Measurements from ENCODE around the gene TENT5C.

The TENT5C gene

DNA sequence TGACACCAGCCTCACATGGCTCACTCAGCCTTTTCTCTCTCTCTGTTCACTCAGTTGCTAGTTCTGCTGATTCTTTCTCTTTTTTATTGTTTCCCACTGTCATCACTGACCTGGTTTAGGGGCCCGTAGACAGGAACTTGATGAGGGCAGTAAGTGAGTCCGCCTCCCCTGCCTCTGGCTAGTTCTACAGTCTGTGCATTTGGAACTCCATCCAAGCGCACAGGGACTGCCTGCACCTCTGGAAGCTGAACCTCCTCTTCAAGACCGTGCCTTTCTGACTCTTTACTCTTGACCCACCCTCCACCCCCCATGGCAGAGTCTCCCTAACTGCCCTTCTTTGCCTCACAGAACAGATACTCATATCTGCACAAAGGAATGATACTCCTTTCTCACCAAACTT lies 4.2 kb downstream of the TENT5C start:
- ATAC-seq, result no peak
- TF ChIP-seq PPARA (CRISPR knock-in tag; IDR thresholded peaks at IDR 0.05; ENCODE audit: borderline replicate concordance), result no peak
- TF ChIP-seq ZC3H10 (CRISPR knock-in tag; IDR thresholded peaks at IDR 0.05), result no peak
- TF ChIP-seq, protein P1, sequence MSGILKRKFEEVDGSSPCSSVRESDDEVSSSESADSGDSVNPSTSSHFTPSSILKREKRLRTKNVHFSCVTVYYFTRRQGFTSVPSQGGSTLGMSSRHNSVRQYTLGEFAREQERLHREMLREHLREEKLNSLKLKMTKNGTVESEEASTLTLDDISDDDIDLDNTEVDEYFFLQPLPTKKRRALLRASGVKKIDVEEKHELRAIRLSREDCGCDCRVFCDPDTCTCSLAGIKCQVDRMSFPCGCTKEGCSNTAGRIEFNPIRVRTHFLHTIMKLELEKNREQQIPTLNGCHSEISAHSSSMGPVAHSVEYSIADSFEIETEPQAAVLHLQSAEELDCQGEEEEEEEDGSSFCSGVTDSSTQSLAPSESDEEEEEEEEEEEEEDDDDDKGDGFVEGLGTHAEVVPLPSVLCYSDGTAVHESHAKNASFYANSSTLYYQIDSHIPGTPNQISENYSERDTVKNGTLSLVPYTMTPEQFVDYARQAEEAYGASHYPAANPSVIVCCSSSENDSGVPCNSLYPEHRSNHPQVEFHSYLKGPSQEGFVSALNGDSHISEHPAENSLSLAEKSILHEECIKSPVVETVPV (CRISPR knock-in tag; IDR thresholded peaks at IDR 0.05), result no peak
- no peak for TF ChIP-seq BACH2 (CRISPR knock-in tag; IDR thresholded peaks at IDR 0.05; ENCODE audit: borderline replicate concordance)

DNA sequence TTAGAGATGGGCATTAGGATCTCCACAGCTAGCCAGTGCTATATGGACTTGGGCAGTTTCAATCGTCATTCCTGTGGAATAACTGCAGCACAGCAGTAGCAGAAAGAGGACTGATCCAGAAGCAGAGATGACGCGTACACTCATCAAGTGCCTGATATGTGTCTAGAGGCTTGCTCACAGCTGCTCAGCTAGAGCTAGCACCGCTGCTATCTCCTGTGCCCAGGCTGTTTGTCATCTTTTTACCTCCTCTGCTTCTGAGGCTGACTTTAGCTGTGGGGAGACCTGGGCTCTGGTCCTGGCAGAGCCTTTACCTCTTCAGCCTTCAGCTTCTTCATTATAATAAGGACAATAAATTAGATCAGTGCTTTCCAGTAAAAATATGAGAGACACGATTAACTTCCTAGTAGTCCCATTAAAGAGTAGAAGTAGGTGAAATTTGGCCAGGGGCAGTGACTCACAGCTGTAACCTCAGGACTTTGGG lies 5.3 kb downstream of the TENT5C start:
- no peak for TF ChIP-seq GLIS3 (CRISPR knock-in tag; IDR thresholded peaks at IDR 0.05)
- no peak for TF ChIP-seq ISL1 (CRISPR knock-in tag; IDR thresholded peaks at IDR 0.05)
- TF ChIP-seq CSDC2 (CRISPR knock-in tag; IDR thresholded peaks at IDR 0.05), result no peak
- no peak for TF ChIP-seq ZNF70 (CRISPR knock-in tag; IDR thresholded peaks at IDR 0.05)
- no peak for TF ChIP-seq OSR1 (CRISPR knock-in tag; IDR thresholded peaks at IDR 0.05)
- TF ChIP-seq, protein P1 (CRISPR knock-in tag; IDR thresholded peaks at IDR 0.05), result no peak
- TF ChIP-seq ZC3H10 (CRISPR knock-in tag; IDR thresholded peaks at IDR 0.05), result no peak
- no peak for TF ChIP-seq BACH2 (CRISPR knock-in tag; IDR thresholded peaks at IDR 0.05; ENCODE audit: borderline replicate concordance)
- no peak for TF ChIP-seq ESRRG (CRISPR knock-in tag; IDR thresholded peaks at IDR 0.05)
- no peak for TF ChIP-seq PPARA (CRISPR knock-in tag; IDR thresholded peaks at IDR 0.05; ENCODE audit: borderline replicate concordance)
- TF ChIP-seq, protein P2, sequence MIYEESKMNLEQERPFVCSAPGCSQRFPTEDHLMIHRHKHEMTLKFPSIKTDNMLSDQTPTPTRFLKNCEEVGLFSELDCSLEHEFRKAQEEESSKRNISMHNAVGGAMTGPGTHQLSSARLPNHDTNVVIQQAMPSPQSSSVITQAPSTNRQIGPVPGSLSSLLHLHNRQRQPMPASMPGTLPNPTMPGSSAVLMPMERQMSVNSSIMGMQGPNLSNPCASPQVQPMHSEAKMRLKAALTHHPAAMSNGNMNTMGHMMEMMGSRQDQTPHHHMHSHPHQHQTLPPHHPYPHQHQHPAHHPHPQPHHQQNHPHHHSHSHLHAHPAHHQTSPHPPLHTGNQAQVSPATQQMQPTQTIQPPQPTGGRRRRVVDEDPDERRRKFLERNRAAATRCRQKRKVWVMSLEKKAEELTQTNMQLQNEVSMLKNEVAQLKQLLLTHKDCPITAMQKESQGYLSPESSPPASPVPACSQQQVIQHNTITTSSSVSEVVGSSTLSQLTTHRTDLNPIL (CRISPR knock-in tag; IDR thresholded peaks at IDR 0.05; ENCODE audit: low read depth), result no peak
- TF ChIP-seq, protein P3, sequence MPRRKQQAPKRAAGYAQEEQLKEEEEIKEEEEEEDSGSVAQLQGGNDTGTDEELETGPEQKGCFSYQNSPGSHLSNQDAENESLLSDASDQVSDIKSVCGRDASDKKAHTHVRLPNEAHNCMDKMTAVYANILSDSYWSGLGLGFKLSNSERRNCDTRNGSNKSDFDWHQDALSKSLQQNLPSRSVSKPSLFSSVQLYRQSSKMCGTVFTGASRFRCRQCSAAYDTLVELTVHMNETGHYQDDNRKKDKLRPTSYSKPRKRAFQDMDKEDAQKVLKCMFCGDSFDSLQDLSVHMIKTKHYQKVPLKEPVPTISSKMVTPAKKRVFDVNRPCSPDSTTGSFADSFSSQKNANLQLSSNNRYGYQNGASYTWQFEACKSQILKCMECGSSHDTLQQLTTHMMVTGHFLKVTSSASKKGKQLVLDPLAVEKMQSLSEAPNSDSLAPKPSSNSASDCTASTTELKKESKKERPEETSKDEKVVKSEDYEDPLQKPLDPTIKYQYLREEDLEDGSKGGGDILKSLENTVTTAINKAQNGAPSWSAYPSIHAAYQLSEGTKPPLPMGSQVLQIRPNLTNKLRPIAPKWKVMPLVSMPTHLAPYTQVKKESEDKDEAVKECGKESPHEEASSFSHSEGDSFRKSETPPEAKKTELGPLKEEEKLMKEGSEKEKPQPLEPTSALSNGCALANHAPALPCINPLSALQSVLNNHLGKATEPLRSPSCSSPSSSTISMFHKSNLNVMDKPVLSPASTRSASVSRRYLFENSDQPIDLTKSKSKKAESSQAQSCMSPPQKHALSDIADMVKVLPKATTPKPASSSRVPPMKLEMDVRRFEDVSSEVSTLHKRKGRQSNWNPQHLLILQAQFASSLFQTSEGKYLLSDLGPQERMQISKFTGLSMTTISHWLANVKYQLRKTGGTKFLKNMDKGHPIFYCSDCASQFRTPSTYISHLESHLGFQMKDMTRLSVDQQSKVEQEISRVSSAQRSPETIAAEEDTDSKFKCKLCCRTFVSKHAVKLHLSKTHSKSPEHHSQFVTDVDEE (CRISPR knock-in tag; IDR thresholded peaks at IDR 0.05), result no peak
- TF ChIP-seq, protein P4, sequence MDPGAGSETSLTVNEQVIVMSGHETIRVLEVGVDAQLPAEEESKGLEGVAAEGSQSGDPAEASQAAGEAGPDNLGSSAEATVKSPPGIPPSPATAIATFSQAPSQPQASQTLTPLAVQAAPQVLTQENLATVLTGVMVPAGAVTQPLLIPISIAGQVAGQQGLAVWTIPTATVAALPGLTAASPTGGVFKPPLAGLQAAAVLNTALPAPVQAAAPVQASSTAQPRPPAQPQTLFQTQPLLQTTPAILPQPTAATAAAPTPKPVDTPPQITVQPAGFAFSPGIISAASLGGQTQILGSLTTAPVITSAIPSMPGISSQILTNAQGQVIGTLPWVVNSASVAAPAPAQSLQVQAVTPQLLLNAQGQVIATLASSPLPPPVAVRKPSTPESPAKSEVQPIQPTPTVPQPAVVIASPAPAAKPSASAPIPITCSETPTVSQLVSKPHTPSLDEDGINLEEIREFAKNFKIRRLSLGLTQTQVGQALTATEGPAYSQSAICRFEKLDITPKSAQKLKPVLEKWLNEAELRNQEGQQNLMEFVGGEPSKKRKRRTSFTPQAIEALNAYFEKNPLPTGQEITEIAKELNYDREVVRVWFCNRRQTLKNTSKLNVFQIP (CRISPR knock-in tag; IDR thresholded peaks at IDR 0.05; ENCODE audit: borderline replicate concordance, low read depth), result no peak
- no peak for ATAC-seq

DNA sequence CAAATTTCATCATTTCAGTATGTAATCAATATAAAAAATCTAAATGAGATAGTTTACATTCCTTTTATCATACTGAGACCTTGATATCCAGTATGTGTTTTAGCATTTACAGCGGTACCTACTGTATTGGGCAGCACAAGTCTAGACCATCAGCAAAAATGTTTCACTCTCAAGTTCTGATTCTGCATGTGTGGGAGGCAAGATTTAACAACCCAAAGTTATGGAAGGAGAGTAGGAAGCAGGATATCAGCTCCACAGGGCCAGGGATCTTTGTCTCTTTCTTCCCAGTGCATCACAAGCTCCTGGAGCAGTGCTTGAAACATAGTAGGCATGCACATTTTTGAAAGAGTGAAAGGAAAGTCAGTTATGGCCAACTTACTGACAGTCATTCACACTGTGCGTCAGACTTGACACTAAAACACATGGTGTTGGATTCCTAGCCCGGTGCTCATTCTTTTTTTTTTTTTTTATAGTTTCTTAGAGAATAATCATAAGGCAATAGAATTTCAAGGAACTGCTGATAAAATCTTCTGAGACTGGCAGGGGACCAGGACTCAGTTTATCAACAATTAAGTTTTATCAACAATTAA lies 6.1 kb downstream of the TENT5C start:
- ATAC-seq, result no peak
- TF ChIP-seq, protein P2 (CRISPR knock-in tag; IDR thresholded peaks at IDR 0.05; ENCODE audit: low read depth), result no peak
- no peak for TF ChIP-seq ZC3H10 (CRISPR knock-in tag; IDR thresholded peaks at IDR 0.05)
- TF ChIP-seq SNAI2 (CRISPR knock-in tag; IDR thresholded peaks at IDR 0.05), result no peak

DNA sequence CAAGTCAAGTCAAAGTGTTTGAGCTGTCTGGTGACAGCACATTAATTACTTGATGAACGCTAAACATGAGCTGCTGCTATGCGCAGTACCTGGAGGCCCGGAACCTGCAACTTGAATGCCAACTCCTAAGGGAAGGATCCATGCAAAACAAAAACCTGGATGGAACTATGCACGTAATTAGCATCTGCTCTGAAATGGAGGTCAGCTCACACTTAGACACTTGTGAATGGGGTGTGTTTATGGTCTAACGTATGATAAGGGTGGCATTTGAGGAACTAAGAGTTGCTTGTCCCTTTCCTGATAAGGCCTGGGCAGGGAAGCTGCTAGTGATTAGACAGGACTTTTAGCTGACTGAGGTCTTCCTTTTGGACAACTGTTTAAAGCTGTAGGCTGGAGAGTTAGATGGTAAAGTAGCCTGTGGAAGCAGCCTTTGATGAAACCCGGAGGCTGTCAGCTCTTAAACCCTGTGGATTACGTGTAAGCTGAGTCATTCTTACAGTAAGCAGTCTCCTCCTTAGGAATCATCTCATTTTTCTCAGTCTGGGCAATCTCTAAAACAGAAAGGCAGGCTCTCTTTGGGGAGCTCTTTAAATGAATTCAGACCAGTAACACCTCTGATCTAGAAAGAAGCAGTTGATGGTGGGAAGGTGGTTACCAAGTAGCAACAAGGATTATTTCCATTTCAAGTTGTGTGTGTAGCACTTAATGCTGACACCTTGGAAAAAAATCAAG lies 6.8 kb downstream of the TENT5C start:
- peak; percentile 96 for ATAC-seq
- TF ChIP-seq TOX (CRISPR knock-in tag; IDR thresholded peaks at IDR 0.05; ENCODE audit: borderline replicate concordance) (no peak), CSDC2 (CRISPR knock-in tag; IDR thresholded peaks at IDR 0.05) (no peak), PPARA (CRISPR knock-in tag; IDR thresholded peaks at IDR 0.05; ENCODE audit: borderline replicate concordance) (no peak), ZFP30 (CRISPR knock-in tag; IDR thresholded peaks at IDR 0.05) (no peak), TCF4 (CRISPR knock-in tag; IDR thresholded peaks at IDR 0.05; ENCODE audit: borderline replicate concordance) (no peak), ZNF70 (CRISPR knock-in tag; IDR thresholded peaks at IDR 0.05) (no peak), ISL1 (CRISPR knock-in tag; IDR thresholded peaks at IDR 0.05) (peak; percentile 55)
- TF ChIP-seq, protein P1 (CRISPR knock-in tag; IDR thresholded peaks at IDR 0.05), result no peak
- TF ChIP-seq, protein P2 (CRISPR knock-in tag; IDR thresholded peaks at IDR 0.05; ENCODE audit: low read depth), result no peak

All from SK-N-SH treated with all-trans-retinoic acid at 6 μM for 48 hours (cell line).